AG09319 (cell line): ENCODE measurements around the gene DPP10.

Experiments
- DNase-seq: peaks from one replicate; pipeline ENCODE4 v3.0.0-alpha.2; 2010; ENCODE audit warnings: low read depth; ENCODE audit errors: extremely low read depth
- TF ChIP-seq, protein P1 (sequence below): IDR thresholded peaks from 2 replicates; pipeline ENCODE4 v1.5.1; 2011; ENCODE audit warnings: low read depth, mild to moderate bottlenecking, inconsistent platforms, low read length, moderate library complexity

The DPP10 gene

DNA sequence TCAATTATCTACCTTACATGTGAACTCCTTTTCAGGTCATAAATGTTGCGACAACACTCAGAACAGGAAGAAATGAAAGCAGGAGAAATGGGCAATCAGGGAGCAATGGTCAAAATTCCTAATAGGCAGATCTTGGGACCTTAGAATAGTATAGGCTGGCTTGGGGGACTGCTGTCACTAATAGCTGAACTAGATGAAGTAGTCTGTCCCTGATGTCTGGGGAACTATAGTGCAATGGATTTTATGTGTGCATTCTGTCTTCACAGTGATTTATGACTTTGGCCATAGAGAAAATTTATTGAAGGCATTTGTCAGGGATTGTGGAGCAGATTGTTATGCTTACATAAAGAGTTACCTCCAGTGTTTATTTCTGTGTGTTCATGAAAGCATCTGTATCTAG, 6.1 kb upstream of the DPP10 start:
- no peak for DNase-seq
- TF ChIP-seq, protein P1, sequence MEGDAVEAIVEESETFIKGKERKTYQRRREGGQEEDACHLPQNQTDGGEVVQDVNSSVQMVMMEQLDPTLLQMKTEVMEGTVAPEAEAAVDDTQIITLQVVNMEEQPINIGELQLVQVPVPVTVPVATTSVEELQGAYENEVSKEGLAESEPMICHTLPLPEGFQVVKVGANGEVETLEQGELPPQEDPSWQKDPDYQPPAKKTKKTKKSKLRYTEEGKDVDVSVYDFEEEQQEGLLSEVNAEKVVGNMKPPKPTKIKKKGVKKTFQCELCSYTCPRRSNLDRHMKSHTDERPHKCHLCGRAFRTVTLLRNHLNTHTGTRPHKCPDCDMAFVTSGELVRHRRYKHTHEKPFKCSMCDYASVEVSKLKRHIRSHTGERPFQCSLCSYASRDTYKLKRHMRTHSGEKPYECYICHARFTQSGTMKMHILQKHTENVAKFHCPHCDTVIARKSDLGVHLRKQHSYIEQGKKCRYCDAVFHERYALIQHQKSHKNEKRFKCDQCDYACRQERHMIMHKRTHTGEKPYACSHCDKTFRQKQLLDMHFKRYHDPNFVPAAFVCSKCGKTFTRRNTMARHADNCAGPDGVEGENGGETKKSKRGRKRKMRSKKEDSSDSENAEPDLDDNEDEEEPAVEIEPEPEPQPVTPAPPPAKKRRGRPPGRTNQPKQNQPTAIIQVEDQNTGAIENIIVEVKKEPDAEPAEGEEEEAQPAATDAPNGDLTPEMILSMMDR: no peak

DNA sequence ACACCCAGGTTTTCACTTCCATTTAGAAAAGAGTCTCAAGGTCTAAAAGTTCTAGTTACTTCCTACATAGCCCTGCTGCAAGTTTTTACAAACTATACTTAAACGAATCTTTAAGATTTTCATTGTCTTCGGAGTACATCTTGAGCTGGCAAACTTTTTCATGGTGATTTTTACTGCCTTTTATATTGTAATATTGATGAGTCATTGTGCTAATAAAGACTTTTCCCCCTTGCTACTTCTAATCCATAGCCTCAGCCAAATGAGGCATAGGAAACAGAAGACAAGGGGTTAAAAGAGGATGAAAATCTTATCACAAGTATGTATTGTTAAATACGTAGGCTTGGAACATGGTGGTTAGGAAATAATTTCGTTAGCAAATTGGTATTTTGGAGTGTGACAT, 4.1 kb downstream of the DPP10 start:
- TF ChIP-seq, protein P1: no peak
- DNase-seq: no peak

DNA sequence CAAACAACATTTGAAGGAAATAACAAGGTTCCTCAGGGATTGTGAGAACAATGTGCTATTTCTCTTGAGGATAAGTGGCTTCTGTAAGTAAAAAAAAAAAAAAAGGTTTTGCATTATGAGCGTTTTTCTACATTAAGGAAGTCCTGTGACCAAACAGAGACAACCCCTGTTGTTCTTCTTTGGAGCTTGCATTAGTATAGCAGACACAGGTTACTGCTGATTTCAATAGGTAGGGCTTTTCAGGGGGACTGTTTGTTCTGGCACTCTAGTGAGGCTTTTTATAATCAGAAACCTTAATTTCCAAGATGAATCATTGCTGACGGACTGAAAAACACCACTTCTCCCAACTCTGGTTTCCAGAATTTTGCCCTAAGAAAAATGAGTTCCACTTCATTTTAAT, 8.2 kb downstream of the DPP10 start:
- TF ChIP-seq, protein P1: no peak
- DNase-seq: no peak

DNA sequence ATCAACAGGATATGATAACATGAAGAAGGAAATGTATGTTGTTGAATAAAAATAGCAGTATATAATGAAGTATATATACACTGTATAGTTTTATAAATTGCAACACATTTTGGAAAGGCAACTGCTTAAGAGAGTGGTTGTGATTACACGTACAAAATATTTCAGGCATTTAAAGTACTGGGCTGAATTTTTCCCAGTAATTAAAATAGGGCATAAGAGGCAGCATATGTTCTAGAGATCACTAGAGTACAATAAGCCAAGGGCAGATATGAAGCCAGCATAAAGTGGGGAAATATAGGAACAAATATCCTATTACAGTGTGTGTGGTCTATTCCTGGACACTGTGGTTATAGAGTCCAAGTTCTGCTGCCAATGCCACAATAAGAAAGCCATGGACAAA, 14.1 kb downstream of the DPP10 start:
- TF ChIP-seq, protein P1: no peak
- no peak for DNase-seq

DNA sequence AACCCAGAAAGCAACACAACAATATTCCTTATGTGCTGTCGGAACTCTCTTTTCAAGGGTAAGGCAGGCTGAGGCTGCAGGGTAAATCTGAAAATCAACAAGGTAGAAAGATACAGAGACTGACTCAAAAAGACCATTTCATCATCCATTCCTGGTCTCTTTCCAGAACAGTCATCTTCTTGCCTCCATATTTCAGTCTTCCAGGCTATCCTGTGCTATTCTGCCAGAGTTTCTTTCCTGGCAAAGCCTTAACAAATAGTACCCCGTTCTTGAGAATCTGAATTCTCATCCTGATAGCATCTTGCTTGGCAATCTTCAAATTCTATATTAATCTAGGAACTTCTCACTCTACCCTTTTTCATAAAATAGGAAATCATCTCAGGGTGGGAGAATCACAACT, 15.5 kb downstream of the DPP10 start:
- DNase-seq: no peak
- TF ChIP-seq, protein P1: no peak

DNA sequence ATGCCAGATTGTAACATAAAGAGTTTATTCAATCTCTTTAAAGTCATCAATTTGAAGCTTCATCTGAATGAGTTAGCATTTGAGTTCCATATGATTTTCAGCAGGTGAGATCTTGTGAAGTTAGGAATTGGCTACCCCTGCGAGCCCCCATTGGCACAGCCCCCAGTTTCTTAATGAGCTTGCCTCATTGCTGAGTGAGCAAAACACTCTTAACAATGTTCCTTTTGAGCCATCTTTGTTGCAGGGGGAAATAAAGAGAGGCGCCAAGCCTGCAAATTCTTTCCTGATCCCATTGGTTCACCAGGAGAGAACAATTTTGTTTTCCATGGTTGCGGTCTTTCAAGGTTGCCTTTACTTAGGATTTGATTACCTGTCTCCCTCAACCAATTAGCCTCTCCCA, 18.7 kb downstream of the DPP10 start:
- TF ChIP-seq, protein P1: no peak
- DNase-seq: no peak

DNA sequence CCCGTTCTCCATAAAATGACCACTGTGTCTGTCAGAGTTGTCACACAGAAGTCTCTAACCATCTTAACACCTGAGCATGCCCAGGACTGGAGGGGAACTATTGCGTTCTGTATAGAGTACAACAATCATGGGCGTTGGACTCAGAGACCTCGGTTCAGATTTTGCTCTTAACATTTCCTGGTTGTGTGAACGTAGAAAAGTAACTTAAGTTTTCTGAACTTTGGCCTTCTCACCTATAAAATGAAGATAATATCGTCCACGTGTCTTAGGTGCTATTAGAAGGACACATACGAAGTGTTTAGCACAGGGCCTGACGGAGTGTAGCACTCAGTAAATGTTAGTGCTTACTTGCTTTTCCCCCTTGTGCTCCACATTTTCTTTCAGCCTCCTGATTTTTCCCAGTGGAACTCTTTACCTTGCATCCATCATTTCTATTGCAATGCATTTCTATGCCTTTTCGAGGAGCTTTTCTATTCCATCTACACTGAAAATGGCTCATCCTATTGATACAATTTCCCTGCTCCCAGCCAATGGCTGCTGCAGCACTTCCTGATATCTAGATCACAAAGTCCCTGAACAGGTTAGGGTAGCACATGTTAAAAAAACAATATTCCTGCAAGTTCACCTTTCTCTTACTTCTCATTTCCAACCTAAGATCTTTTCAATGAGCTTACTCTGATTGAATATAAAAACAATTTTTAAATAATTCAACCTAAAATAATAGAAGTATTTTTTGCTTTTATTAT, 22.7 kb downstream of the DPP10 start:
- DNase-seq: no peak
- TF ChIP-seq, protein P1: no peak
